Measurements from ENCODE around the gene TLE3. TPM values are rescaled to one million over a fixed set of nuclear protein-coding genes. Genes with fewer than 3 reads are reported as not detected.

The TLE3 gene
- total and polyA plus RNA-seq, 2 of the 13 experiments (the other 11 are each of a cell fraction or from before 2014, with no cell fraction given): 11.9 to 13.8 TPM

DNA sequence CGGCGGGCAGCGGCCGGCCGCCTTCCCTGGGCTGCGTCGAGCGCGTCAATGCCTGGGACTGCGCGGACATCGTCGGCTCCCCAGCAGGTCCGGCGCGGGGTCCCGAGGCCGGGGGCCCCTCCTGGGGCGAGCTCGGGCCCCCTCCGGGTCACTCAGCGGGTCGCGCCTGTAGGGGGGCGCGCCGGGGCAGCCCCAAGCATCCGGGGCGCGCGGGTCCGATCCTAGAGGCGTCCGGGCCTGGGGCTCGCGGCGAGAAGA lies 725 bp downstream of the TLE3 start:
- ChIA-PET CTCF (ENCODE audit: low intra/inter-chr PET ratio, low total read pairs) (no interaction called here), POLR2A (interaction anchor here (1.0 to 12.3 kb wide), 4 partner anchors 8 to 96 kb away, joined by 4 to 152 read pairs (median 34); no protein-coding TSS in a partner anchor)
- TF ChIP-seq ZSCAN21 (CRISPR knock-in tag; IDR thresholded peaks at IDR 0.05; ENCODE audit: borderline replicate concordance) (peak; percentile 9; the same call in 1 of the 2 replicates), MBD4 (IDR thresholded peaks at IDR 0.05; ENCODE audit: borderline replicate concordance, low read length) (no peak), SALL1 (CRISPR knock-in tag; IDR thresholded peaks at IDR 0.05) (no peak)
- peaks cover 69% of the 10 kb centered on the region for H3K4me1 ChIP-seq (ENCODE audit: insufficient read depth, low read length)
- intact Hi-C loops (cut with micrococcal nuclease; ENCODE audit: unreplicated experiment) (loop anchor here (1.0 to 5.0 kb wide), 3 partner anchors 18 to 505 kb away; no protein-coding TSS in a partner anchor), in situ Hi-C loops (cut with HindIII; ENCODE audit: extremely low pct_ligation_motif_present, low pct_unique_long_range_greater_than_20kb) (loop anchor here (25.0 kb wide), 1 partner anchor 635 kb away; the partner anchor contains the start of gene RPLP1)
- peaks cover 2 to 5% of the 10 kb centered on the region in 2 experiments; a peak in 4 of 5 replicates for H3K27me3 ChIP-seq (ENCODE audit: control insufficient read depth in 1 of 2, insufficient read depth in 2 of 2, low read length in 2 of 2)
- H3K4me2 ChIP-seq (ENCODE audit: low read depth, low read length): peak overlapping the region; percentile 96
- DNase-seq (ENCODE audit: low spot score) (no peak), ATAC-seq (0 out of 3 replicates have a peak, but pooled peaks have one; percentile 1), FAIRE-seq (no peak)
- no TSS peak for BruUV-seq (replicated peaks)
- peak overlapping the region; percentile 81 for H3K9ac ChIP-seq (ENCODE audit: insufficient read depth, low read depth, low read length)
- H2AFZ ChIP-seq (ENCODE audit: low read length): no peak overlapping the region
- peak overlapping the region; percentile 95 for H3K27ac ChIP-seq (ENCODE audit: extremely low read length, insufficient read depth, low read length)
- no CpG with 5 or more reads among the region's 37 CpGs for WGBS (ENCODE audit: low lambda C conversion rate)
- peaks cover 3 to 10% of the 10 kb centered on the region in 2 experiments; a peak in 3 of 5 replicates for H3K36me3 ChIP-seq (replicated peaks in 1 of 2; ENCODE audit: control insufficient read depth in 1 of 2, insufficient read depth in 2 of 2, low read length in 2 of 2)
- peaks cover 39% of the 10 kb centered on the region for H3K79me2 ChIP-seq (ENCODE audit: insufficient read depth, low read length)
- peaks cover 44% of the 10 kb centered on the region for H4K20me1 ChIP-seq (ENCODE audit: insufficient read depth, low read length)
- no peaks in the 10 kb centered on the region for H3K9me3 ChIP-seq (ENCODE audit: low read length)
- peak overlapping the region; percentile 83 to 88 (median 84) for H3K4me3 ChIP-seq (replicated peaks in 1 of 3; ENCODE audit: insufficient read depth in 1 of 3, low read depth in 2 of 3, low read length in 3 of 3)

DNA sequence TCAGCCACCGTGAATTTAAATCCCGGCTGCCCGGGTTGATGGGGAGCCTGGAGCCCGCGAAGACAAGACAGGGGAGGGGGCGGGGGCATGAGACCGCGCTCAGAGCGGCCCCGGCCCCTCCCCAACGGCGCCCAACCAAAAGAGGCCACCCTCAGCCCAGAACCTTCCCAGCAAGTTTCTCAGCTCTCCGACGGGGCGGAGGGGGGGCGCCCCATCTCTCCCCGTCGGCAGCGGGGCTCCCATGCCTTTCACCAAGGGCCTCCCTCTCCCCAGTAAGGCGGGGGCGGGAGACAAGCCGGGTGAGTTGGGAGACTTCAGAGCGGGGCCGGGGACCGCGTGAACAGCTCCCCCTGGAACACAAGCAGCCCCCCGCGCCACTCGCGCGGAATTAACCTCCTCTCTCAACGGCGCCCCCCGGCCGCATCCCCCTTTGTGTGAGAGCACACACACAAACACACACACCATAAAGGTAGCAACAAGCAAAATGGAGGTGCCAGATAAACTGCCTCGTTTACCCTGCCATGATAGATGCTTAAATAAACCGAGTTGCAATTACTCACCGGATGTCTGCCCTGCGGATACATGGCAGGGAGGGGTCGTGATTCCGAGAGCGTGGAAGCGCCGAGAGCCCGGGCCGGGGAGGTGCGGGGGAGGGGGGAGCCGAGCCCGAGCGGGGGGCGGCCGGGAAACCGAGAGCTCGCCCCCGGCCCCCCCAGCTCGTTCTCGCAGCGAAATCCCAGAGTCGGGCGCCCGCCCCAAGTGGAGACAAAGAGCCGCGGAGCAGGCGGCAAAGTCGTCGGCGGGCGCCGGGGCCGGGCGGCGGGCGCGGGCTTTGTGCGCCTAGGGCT lies 1.3 kb downstream of the TLE3 start:
- ChIA-PET CTCF (ENCODE audit: low intra/inter-chr PET ratio, low total read pairs) (no interaction called here), POLR2A (interaction anchor here (12.3 kb wide), 1 partner anchor 19 kb away, joined by 152 read pairs; no protein-coding TSS in a partner anchor)
- DNase-seq (ENCODE audit: low spot score): no peak
- peak overlapping the region; percentile 83 to 88 (median 84) for H3K4me3 ChIP-seq (replicated peaks in 1 of 3; ENCODE audit: insufficient read depth in 1 of 3, low read depth in 2 of 3, low read length in 3 of 3)
- FAIRE-seq: no peak
- BruUV-seq (replicated peaks): no TSS peak
- no peaks in the 10 kb centered on the region for H3K9me3 ChIP-seq (ENCODE audit: low read length)
- in situ Hi-C loops (cut with HindIII; ENCODE audit: extremely low pct_ligation_motif_present, low pct_unique_long_range_greater_than_20kb): loop anchor here (25.0 kb wide), 1 partner anchor 634 kb away; the partner anchor contains the start of gene RPLP1
- peak overlapping the region; percentile 95 for H3K27ac ChIP-seq (ENCODE audit: extremely low read length, insufficient read depth, low read length)
- H4K20me1 ChIP-seq (ENCODE audit: insufficient read depth, low read length): peaks cover 50% of the 10 kb centered on the region
- no peak for ATAC-seq
- peaks cover 69% of the 10 kb centered on the region for H3K4me1 ChIP-seq (ENCODE audit: insufficient read depth, low read length)
- intact Hi-C loops (cut with micrococcal nuclease; ENCODE audit: unreplicated experiment): loop anchor here (1.0 to 5.0 kb wide), 3 partner anchors 17 to 504 kb away; no protein-coding TSS in a partner anchor
- WGBS (ENCODE audit: low lambda C conversion rate): 2% methylated on average over 30 of the region's 75 CpGs
- peak overlapping the region; percentile 96 for H3K4me2 ChIP-seq (ENCODE audit: low read depth, low read length)
- H3K79me2 ChIP-seq (ENCODE audit: insufficient read depth, low read length): peaks cover 44% of the 10 kb centered on the region
- peaks cover 0 to 2% of the 10 kb centered on the region in 2 experiments; a peak in 2 of 5 replicates for H3K27me3 ChIP-seq (ENCODE audit: control insufficient read depth in 1 of 2, insufficient read depth in 2 of 2, low read length in 2 of 2)
- H3K36me3 ChIP-seq (replicated peaks in 1 of 2; ENCODE audit: control insufficient read depth in 1 of 2, insufficient read depth in 2 of 2, low read length in 2 of 2): peaks cover 6 to 14% of the 10 kb centered on the region in 2 experiments; a peak in 4 of 5 replicates
- H2AFZ ChIP-seq (ENCODE audit: low read length): no peak overlapping the region
- H3K9ac ChIP-seq (ENCODE audit: insufficient read depth, low read depth, low read length): peak overlapping the region; percentile 81
- TF ChIP-seq TAF1 (CRISPR knock-in tag; IDR thresholded peaks at IDR 0.05): 0 out of 2 replicates have a peak, but pooled peaks have one; percentile 30
- TF ChIP-seq ISX (CRISPR knock-in tag; conservative IDR thresholded peaks at IDR 0.05): no peak
- TF ChIP-seq, protein P1, sequence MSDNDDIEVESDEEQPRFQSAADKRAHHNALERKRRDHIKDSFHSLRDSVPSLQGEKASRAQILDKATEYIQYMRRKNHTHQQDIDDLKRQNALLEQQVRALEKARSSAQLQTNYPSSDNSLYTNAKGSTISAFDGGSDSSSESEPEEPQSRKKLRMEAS (IDR thresholded peaks at IDR 0.05): no peak
- TF ChIP-seq TRIM24 (CRISPR knock-in tag; IDR thresholded peaks at IDR 0.05): no peak
- 0 out of 2 replicates have a peak, but pooled peaks have one; percentile 45 for TF ChIP-seq ZC3H13 (CRISPR knock-in tag; IDR thresholded peaks at IDR 0.05)
- no peak for TF ChIP-seq RBAK (CRISPR knock-in tag; IDR thresholded peaks at IDR 0.05)
- peak; percentile 45; the same call in 1 of the 2 replicates for TF ChIP-seq HDAC1 (CRISPR knock-in tag; IDR thresholded peaks at IDR 0.05)
- no peak for TF ChIP-seq ZBTB1 (CRISPR knock-in tag; IDR thresholded peaks at IDR 0.05; ENCODE audit: borderline replicate concordance)
- no peak for TF ChIP-seq ZNF598 (CRISPR knock-in tag; IDR thresholded peaks at IDR 0.05; ENCODE audit: borderline replicate concordance)
- TF ChIP-seq, protein P2, sequence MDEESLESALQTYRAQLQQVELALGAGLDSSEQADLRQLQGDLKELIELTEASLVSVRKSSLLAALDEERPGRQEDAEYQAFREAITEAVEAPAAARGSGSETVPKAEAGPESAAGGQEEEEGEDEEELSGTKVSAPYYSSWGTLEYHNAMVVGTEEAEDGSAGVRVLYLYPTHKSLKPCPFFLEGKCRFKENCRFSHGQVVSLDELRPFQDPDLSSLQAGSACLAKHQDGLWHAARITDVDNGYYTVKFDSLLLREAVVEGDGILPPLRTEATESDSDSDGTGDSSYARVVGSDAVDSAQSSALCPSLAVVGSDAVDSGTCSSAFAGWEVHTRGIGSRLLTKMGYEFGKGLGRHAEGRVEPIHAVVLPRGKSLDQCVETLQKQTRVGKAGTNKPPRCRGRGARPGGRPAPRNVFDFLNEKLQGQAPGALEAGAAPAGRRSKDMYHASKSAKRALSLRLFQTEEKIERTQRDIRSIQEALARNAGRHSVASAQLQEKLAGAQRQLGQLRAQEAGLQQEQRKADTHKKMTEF (CRISPR knock-in tag; IDR thresholded peaks at IDR 0.05): peak; percentile 33; the same call in 1 of the 2 replicates
- no peak for TF ChIP-seq ZNF749 (CRISPR knock-in tag; IDR thresholded peaks at IDR 0.05; ENCODE audit: borderline replicate concordance)
- 0 out of 2 replicates have a peak, but pooled peaks have one; percentile 35 for TF ChIP-seq BORCS8-MEF2B (CRISPR knock-in tag; IDR thresholded peaks at IDR 0.05)
